ENCODE data around the gene ARHGAP33. TPM values are rescaled to one million over a fixed set of nuclear protein-coding genes. Genes with fewer than 3 reads are reported as not detected.
"Not testable (repeated sequence)": the region's sequence is repeated elsewhere in the genome, so short reads cannot be mapped to it uniquely, and the experiment has no call there.

Gene ARHGAP33
- total RNA-seq, 1 donor from 2014 or later = 26.3 TPM

DNA sequence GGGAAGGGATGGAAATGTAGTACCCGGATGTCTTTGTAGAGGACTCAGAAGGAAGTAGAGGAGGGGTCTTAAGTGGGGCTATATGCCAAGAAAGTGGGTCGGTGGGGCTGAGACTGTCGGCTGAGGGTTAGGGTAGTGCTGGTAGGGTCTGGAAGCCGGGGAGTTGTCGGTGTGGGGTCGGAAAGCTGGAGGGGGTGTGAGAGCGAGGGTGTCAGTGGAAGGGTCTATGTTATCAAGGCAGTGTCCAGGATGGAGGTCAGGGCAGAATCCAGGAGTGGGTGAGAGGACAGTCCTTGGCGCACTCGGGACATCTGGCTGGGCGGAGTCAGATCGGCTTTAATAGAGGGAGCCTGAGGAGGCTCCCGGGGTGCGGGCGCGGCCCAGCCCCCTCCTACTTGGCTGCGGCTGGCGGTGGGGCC, 20.2 kb upstream of the ARHGAP33 start:
- DNase-seq = no peak

DNA sequence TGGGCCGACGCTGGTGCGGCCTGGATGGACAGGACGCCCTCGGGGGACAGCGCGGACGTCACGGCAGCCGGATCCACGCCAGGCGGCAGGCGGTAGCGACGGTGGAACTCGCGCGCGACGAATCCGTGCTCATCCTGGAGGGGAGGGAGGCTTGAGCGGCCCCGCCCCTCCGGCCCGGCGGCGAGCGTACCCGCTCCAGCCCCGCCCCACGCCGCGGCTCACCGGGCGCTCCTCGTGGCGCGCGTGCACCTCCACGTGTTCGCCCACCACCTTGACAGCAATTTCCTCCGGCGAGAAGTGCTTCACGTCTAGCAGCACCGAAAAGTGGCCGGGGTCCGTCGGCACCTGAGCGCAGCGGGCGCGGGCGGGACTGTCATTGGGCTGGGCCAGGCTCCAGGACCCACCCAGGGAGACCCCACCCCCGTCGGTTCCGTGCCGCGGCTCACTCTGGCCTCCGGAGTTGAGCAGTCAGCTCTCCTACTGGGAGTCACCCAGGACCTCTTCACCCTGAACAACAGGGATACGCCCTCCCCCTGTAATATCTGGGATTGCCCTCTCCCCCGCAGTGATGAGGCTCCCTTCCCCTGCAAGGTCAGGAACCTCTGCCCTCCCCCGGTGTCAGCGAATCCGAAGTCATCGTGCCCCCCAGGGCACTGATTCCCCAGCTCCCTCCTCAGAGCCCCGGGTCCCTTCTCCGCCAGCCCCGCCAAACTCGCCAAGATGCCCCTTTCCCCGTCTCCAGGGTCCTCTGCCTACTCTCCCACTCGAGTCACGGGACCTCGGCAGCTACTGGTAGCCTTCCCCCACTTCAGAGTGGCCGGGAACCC, 19.6 kb upstream of the ARHGAP33 start:
- DNase-seq = peak; percentile 79

GRCh38 chr19:35756377-35757230, 18.8 kb upstream of the ARHGAP33 start, which contains the start of gene HSPB6:
Gene HSPB6 (minus strand): TSS chr19:35757029. CDS start chr19:35757008, 21 bp downstream.
- DNase-seq = peak; percentile 86

DNA sequence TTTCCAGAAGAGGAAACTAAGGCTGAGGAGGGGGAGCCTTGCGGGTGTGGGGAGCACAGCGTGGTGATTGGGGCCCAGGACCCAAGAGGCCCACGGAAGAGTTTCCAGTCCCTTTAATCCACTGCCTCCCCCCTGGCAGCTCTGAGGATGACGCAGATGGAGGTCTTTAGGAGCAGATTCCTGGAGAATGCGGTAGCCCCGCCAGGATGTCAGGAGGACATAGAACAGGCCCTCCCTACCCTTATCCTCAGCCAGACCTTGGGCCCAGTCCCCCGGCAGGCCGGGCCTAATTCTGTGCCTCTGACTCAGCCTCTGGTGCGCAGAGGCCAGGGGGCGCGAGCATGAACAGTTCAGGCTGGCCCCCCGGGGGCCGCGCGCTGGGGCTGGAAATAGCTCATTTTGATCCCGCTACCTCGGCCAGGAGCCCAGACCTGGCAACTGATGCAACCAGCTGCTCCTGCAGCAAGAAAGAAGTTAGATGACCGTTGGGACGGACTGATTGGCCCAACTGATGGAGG, 18.1 kb upstream of the ARHGAP33 start:
- DNase-seq = peak; percentile 97

DNA sequence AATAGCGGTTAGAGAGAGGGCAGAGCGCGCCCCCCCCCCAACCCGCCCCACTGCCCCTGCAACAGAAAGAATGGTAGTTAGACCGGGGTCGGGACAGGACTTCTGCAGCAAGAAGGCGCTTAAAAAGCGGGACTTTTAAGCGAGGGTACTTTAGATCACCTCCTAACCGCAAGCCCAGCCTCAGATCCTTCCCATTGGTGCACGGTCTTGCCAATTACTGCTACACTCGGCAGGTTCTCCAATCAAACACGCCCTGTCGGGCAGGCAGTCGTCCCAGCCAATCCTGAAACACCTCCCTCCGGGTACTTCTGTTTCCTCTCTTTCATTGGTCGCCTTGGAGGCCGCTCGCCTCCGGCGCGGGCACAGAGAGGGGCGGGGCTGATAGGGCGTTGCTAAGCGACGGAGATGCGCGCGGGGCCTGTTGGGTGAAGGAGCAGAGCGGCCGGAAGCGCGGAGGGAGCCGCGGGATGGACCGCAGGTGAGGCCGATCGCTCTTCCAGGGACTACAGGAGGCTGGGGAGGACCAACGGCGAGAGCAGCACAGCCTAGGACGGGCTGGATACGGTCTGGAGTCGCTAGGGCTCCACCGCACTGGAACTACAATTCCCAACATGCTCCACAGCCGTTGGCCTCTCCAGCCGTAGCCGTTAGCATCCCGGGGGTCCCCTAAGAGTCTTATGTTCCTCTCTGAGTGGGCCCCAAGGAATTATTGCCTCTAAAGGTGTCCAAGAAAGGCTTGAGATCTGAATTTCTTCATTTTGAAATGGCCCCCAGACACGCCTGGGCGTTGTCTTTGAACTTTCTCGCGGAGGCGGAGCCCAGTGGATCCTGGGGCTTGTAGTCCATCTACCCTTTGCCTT, 17.4 kb upstream of the ARHGAP33 start, which contains the start of gene PROSER3:
Gene PROSER3, plus strand, starts transcription at position 428 of the 860 bp plus-strand sequence. Its CDS starts 40 bp downstream, at position 468.
- peak; percentile 100 for DNase-seq

DNA sequence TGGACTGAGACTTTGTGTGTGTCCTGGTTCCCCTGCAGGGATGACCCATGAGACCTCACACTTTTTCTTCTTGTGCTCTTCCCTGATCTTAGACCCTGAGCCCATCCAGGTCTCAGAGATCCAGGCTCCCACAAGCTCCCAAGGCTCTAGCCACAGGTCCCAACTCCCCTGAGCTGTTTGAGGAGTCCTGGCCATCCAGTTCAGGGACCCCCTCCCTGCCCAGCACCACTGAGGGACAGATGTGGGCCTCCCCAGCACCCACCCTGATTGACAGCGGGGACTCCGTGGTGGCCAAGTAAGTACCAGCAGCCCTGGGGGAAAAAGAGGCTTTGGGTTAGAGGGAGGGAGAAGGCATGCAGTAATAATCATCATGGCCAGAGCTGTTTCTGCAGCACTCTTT, 15.7 kb upstream of the ARHGAP33 start:
- DNase-seq = no peak

DNA sequence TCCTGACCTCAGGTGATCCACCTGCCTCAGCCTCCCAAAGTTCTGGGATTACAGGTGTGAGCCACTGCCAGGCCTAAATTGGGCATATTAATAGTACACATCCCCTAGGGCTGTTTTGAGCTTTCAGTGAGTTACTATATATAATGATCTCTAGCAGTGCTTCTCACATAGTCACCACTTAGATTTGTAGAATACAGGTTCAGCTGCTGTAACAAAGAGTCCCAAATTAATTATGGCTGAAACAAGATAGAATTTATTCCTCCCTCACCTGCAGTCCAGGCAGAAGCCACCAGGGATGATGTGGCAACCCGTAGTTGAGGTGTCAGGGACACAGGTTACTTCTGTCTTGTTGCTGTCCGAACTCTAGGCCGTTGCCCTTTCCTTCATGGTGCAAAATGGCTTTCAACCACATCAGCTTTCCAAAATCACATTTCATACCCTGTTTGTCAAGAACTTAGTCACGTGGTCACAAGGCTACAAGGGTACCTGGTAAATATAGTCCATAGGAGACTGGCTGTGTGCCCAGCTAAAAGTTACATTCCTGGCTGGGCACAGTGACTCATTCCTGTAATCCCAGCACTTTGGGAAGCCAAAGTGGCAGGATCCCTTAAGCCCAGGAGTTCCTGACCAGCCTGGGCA, 14.5 kb upstream of the ARHGAP33 start:
- DNase-seq = no peak

- no peak for DNase-seq
These were observed 10.7 kb upstream of the ARHGAP33 start for GRCh38 chr19:35764432-35765315.

DNA sequence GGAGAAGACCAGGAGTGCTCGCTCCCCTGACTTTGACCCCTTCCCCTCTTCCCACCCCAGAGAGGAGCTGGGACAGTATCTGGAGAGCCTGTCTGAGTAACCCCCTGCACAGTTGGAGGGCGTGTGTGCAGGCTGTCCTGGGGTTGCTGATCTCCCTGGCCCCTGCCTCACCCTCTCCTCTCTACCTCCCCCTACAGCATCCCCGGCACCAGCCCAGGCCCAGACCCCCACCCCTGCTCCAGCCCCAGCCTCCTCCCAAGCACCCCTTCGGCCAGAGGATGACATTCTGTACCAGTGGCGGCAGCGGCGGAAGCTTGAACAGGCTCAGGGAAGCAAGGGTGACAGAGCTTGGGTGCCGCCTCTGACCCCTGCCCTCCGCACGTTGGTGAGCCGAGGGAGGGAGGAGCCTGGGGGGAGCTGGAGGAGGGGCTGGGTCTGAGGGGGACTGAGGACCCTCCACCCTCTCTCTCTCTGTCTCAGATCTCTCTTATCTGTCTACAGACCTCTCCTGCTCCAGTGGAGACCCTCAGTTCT, 8.7 kb upstream of the ARHGAP33 start:
- no peak for DNase-seq

GRCh38 chr19:35767288-35768081, 7.9 kb upstream of the ARHGAP33 start:
- peak; percentile 47 for DNase-seq

DNA sequence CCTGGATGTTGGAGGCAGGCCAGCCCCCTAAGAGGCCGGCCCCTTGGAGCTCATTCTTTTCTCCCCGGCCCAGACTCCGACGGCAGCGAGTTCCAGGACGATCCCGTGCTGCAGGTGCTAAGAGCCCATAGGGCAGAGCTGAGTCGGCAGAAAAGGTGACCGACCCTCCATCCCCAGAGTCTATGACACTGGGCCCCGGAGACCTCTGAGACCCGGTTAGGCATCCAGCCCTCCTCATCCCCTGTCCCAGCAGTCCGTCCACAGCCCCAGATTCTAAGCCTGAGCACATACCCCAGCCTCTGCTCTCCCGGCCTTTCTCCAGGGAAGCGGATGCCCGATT, 7.3 kb upstream of the ARHGAP33 start:
- DNase-seq = no peak

- DNase-seq = not testable (repeated sequence)
These were observed 3.0 kb upstream of the ARHGAP33 start for GRCh38 chr19:35772362-35772761.

- DNase-seq = no peak
These were observed 2.2 kb upstream of the ARHGAP33 start for GRCh38 chr19:35773020-35773806.

DNA sequence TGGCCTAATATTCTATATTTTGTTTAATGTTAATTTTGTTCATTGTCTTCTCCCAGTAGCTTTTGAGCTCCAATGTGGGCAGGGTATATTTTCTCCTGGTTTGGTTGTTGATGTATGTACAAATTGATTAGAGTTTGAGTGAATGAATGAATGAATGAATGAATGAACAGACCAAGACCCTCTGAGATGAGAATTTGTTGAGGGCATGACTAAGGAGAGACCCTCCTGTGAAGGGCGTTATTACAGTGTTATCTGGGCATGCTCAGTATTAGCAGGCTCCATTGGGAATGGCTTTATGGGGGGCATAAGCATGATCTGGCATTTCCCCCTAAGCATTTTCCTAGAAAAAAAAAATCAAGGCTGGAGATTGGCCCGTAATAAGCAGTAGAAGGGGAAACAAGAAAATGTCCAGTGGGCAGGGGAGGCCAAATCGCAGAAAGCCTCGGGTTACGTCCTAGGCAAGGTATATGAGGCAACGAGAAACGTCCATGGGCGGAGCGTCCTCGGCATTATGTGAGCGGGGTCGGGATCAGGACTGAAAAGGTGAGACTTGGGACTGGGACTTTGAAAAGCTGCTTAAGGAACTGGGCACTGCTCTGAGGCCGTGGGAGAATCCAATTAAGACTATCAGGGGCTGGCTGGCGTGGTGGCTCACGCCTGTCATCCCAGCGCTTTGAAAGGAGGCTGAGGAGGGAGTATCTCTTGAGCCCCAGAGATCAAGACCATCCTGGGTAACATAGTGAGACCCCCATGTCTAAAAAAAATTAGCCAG, 904 bp upstream of the ARHGAP33 start:
- no peak for DNase-seq

GRCh38 chr19:35775046-35775297, 392 bp upstream of the ARHGAP33 start:
- DNase-seq = no peak

DNA sequence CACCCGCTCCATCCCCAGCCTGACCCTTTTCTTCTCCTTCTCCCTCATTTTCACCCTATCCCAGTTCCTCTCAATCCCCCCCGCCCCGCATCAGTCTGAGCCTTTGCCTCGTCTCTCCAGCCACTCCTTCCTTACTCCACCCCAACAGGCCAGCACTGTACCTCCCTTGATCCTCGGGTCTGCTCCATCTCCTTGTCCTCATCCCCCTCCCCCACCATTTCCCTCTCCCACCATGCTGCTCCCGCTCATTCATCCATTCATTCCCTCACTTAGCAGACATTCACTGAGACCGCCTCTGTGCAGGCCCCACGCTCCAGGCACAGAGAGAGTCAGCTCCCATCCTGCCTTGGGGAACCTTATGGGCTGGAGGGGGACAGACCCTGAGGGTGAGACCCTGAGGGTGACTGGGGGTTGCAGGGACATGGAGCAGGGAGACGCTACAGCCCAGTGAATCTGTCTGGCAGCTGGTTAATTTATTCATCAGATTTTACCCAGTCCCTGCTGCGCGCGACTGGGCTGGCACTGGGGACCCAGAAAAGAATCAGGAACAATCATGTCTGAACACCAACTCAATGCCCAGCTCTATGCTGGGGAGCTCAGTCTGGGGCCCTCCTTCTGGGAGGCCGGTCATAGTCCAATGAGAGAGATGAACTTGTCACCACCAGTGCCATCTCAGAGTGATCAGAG, 881 bp downstream of the ARHGAP33 start:
- no peak for DNase-seq
